NCI-H82 treated with DMSO at 0.1 percent for 48 hours (cell line): Measurements from ENCODE around the gene SCN5A.

Experiments used
- DNase-seq: peaks from one replicate; lab custom pipeline; 2025; ENCODE audit not compliant: unreplicated experiment; lab: John Stamatoyannopoulos, UW

Gene SCN5A

DNA sequence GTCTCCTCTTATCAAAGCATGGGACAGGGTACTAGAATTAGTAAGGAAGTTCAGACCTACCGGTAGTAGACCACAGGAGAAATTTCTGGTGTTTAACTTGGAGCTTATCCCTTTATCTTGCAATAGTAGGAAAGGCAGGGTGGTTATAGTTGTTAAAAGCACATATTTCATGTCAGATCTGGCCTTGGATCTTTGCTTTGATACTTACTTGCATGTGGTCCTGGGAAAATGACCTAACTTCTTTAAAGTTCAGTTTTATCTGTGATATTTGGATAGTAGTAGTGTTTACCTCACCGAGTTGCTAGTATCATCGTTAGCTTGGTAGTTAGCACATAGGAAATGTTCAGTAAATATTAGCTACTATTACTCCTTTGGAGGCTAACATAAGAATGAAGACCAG lies 137.9 kb downstream of the SCN5A start:
- no peak for DNase-seq

DNA sequence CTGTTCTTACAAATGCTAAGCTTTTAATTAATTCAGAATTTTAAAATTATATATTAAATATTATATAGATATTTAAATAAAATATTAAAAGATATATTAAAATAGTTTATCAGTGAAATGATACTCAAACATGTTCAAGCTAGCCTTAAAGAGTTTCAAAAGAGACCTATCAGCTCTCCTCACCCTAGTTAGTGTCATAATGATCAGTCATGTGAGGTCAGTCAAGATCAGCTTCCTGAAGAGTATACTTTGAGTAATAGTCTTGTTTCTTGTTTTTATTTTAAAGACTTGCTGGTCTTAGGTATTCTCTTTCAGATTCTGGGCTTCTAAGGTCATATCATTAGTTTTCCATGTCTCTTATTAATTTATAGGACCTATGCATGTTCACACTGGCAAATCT lies 138.9 kb downstream of the SCN5A start:
- no peak for DNase-seq

GRCh38 chr3:38509732-38510131 lies 139.8 kb downstream of the SCN5A start:
- DNase-seq: no peak

DNA sequence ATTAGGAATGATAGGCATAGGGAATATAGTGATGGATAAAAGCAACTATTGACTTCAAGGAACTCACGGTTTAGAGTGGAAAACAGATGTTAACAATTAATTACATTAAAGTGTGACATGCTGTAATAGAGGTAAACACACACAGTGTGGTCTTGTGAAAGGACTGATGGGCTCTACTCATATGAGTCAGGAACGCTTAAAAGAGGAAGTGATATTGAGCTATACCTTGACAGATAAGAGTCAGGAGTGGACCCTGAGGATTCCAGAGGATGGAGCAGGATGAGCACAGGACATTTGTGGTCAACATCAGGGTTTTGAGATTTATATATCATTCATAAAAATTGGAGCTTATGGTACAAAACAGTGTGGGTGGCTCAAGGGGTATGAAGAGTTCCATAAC lies 142.4 kb downstream of the SCN5A start:
- DNase-seq: no peak

- no peak for DNase-seq
These were observed 148.6 kb downstream of the SCN5A start for GRCh38 chr3:38500688-38501417.
